ENCODE measurements around the gene SPATA21. TPM values are rescaled to one million over a fixed set of nuclear protein-coding genes. Genes with fewer than 3 reads are reported as not detected.

Gene SPATA21
- total RNA-seq, 4 donors from 2014 or later: not detected

DNA sequence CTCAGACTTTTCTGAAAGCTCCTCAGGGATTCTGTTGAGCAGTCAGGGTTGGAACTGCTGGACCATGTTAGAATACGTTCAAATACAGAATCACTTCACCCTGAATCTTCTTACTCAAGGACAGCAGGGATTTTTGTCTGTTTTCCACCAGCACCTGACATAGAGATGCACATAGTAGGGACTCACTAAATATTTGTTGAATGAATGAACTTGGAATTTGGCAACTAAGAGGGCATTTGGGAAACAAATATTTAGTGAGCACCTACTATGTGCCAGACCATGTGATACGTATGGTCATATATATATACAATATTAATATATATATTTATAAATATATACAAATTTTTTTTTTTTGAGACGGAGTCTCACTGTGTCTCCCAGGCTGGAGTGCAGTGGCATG, 80.4 kb downstream of the SPATA21 start:
- Histone ChIP-seq H3K9me3 (no peaks in the 10 kb centered on the region), H3K4me3 (no peak overlapping the region), H3K4me1 (peaks cover 2 to 8% (median 6%) of the 10 kb centered on the region in 4 donors), H3K27ac (no peak overlapping the region), H3K36me3 (no peaks in the 10 kb centered on the region), H3K27me3 (no peaks in the 10 kb centered on the region)
- TF ChIP-seq POLR2AphosphoS5 (IDR thresholded peaks at IDR 0.05) (no peak), POLR2A (IDR thresholded peaks at IDR 0.05) (no peak), EP300 (IDR thresholded peaks at IDR 0.05; ENCODE audit: low read depth) (no peak)
- TF ChIP-seq, protein P1, sequence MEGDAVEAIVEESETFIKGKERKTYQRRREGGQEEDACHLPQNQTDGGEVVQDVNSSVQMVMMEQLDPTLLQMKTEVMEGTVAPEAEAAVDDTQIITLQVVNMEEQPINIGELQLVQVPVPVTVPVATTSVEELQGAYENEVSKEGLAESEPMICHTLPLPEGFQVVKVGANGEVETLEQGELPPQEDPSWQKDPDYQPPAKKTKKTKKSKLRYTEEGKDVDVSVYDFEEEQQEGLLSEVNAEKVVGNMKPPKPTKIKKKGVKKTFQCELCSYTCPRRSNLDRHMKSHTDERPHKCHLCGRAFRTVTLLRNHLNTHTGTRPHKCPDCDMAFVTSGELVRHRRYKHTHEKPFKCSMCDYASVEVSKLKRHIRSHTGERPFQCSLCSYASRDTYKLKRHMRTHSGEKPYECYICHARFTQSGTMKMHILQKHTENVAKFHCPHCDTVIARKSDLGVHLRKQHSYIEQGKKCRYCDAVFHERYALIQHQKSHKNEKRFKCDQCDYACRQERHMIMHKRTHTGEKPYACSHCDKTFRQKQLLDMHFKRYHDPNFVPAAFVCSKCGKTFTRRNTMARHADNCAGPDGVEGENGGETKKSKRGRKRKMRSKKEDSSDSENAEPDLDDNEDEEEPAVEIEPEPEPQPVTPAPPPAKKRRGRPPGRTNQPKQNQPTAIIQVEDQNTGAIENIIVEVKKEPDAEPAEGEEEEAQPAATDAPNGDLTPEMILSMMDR (IDR thresholded peaks at IDR 0.05): no peak
- intact Hi-C loops (cut with DNase I; ENCODE audit: low total_unique reads) (no loop called here), in situ Hi-C loops (cut with MboI; ENCODE audit: low pct_ligation_motif_present in 1 of 4, low pct_unique_long_range_greater_than_20kb in 1 of 4, low sequenced_read_pairs in 3 of 4) (loop anchor here in 1 of 4 donors (25.0 kb wide), 2 partner anchors 145 to 270 kb away; partner anchors contain the start of gene ARHGEF19)
- 70 to 79% methylated on average over 3 of the region's 3 CpGs for WGBS, 2 donors (ENCODE audit: low coverage in 1 of 2)
- no peak for DNase-seq

DNA sequence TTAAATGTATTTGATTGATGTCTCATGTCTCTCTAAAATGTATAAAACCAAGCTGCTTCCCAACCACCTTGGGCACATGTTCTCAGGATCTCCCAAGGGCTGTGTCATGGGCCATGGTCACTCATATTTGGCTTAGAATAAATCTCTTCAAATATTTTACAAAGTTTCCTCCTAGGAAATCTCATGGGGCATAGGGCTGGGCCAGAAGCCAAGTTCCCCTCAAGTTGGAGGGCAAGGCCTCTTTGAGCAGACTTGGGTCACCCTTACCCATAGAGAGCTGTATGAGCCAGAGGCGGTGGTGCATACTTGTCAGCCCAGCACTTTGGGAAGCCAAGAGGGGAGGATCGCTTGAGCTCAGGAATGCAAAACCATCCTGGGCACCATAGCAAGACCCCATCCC, 82.6 kb downstream of the SPATA21 start:
- peaks cover 5 to 25% (median 14%) of the 10 kb centered on the region in 4 donors for H3K4me1 ChIP-seq
- no peaks in the 10 kb centered on the region for H3K27me3 ChIP-seq
- in situ Hi-C loops (cut with MboI; ENCODE audit: low pct_ligation_motif_present in 1 of 4, low pct_unique_long_range_greater_than_20kb in 1 of 4, low sequenced_read_pairs in 3 of 4): loop anchor here in 1 of 4 donors (25.0 kb wide), 2 partner anchors 142 to 267 kb away; partner anchors contain the start of gene ARHGEF19
- no peaks in the 10 kb centered on the region for H3K36me3 ChIP-seq
- H3K27ac ChIP-seq: no peak overlapping the region
- TF ChIP-seq, protein P1 (IDR thresholded peaks at IDR 0.05): no peak
- TF ChIP-seq POLR2A (IDR thresholded peaks at IDR 0.05) (no peak), EP300 (IDR thresholded peaks at IDR 0.05; ENCODE audit: low read depth) (no peak), POLR2AphosphoS5 (IDR thresholded peaks at IDR 0.05) (no peak)
- DNase-seq: no peak
- intact Hi-C loops (cut with DNase I; ENCODE audit: low total_unique reads): no loop called here
- WGBS, 2 donors (ENCODE audit: low coverage in 1 of 2): 80 to 95% methylated on average over 1 to 2 of the region's 2 CpGs
- H3K9me3 ChIP-seq: no peaks in the 10 kb centered on the region
- no peak overlapping the region for H3K4me3 ChIP-seq

DNA sequence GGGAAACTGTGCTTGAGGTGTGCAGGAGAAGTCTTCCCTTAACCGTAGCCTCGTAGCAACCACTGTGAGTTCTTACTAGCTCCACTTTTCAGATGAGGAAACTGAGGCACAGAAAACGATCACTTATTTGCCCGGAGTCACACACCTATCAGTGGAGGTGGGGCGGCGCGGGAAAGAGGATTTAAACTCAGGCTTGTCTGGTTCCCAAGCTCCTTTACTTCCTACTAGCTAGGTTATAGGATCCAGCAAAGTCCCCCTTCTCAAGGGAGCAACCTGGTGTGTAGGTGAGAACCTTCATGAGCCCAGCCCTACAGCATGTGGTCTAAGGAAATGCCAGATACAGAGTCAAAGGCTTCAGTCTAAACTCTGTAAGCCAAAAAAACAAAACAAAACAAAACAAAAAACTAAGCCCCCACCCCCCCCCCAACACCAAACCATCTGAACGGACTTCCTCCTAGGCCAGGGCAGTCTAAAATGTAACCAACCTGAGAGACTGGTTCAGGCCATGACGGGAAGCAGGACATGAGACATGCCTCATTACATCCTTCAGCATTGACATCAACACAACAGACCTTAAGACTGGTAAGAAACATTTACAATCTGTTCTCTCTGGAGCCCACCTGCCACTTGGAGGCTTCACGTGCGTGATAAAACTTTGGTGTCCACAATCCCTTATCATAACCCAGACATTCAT, 84.2 kb downstream of the SPATA21 start:
- WGBS, 2 donors (ENCODE audit: low coverage in 1 of 2): 37 to 94% methylated on average over 2 to 11 of the region's 11 CpGs

More for the DNA sequence above, 84.2 kb downstream of the SPATA21 start:
- peak; percentile 29 for DNase-seq
- Histone ChIP-seq H3K4me1 (peaks cover 12 to 39% (median 15%) of the 10 kb centered on the region in 4 donors), H3K9me3 (no peaks in the 10 kb centered on the region), H3K27ac (peak overlapping the region; percentile 92 to 95 (median 95)), H3K4me3 (peak overlapping the region in 3 of 4 donors; percentile 85 to 90 (median 86)), H3K36me3 (no peaks in the 10 kb centered on the region), H3K27me3 (no peaks in the 10 kb centered on the region)
- TF ChIP-seq, protein P1 (IDR thresholded peaks at IDR 0.05): no peak
- TF ChIP-seq EP300 (IDR thresholded peaks at IDR 0.05; ENCODE audit: low read depth) (no peak), POLR2AphosphoS5 (IDR thresholded peaks at IDR 0.05) (no peak), POLR2A (IDR thresholded peaks at IDR 0.05) (no peak)
- intact Hi-C loops (cut with DNase I; ENCODE audit: low total_unique reads) (no loop called here), in situ Hi-C loops (cut with MboI; ENCODE audit: low pct_ligation_motif_present in 1 of 4, low pct_unique_long_range_greater_than_20kb in 1 of 4, low sequenced_read_pairs in 3 of 4) (loop anchor here in 1 of 4 donors (25.0 kb wide), 2 partner anchors 141 to 266 kb away; partner anchors contain the start of gene ARHGEF19)

All from transverse colon (tissue), 4 donors.